Measurements from ENCODE around the gene AMZ2. TPM values are rescaled to one million over a fixed set of nuclear protein-coding genes. Genes with fewer than 3 reads are reported as not detected.

AMZ2 gene
- total and polyA plus RNA-seq, 2 experiments from 2014 or later, result 54.2 to 71.5 TPM

- no peak for DNase-seq (ENCODE audit: low spot score)
- no peaks in the 10 kb centered on the region for H3K9me3 Mint-ChIP-seq
Measured at GRCh38 chr17:68297195-68297594, 49.4 kb downstream of the AMZ2 start.

DNA sequence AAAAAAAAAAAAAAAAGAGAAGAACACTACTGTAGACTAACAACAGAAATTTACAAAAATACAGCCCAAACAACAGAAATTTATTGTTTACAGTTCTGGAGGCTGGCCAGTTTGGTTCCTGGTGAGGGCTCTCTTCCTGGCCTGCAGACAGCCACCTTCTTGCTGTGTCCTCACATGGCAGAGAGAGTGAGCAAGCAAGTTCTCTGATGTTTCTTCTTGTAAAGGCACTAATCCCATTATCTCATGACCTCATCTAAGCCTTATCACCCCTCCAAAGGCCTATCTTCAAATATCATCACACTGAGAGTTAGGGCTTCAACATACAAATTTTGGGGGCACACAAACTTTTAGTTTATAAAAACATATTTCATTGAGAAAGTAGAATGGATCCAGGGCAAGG is 50.8 kb downstream of the AMZ2 start:
- H3K36me3 ChIP-seq (ENCODE audit: insufficient read depth), result no peaks in the 10 kb centered on the region
- no peaks in the 10 kb centered on the region for H3K9me2 ChIP-seq (ENCODE audit: insufficient read depth)
- no peaks in the 10 kb centered on the region for H3K9me3 Mint-ChIP-seq
- H3K4me3 Mint-ChIP-seq, result no peak overlapping the region
- H3K36me3 Mint-ChIP-seq (ENCODE audit: low read depth), result no peaks in the 10 kb centered on the region; the same call in 2 of the 3 replicates
- H3K4me1 Mint-ChIP-seq, result peaks cover 48% of the 10 kb centered on the region
- no peak overlapping the region for H3K27ac ChIP-seq (ENCODE audit: low read depth)
- H3K27ac Mint-ChIP-seq, result no peak overlapping the region
- H3K4me1 ChIP-seq (ENCODE audit: insufficient read depth), result peaks cover 34% of the 10 kb centered on the region
- H4K20me1 ChIP-seq (replicated peaks; ENCODE audit: insufficient read depth), result no peaks in the 10 kb centered on the region
- TF ChIP-seq, protein P1, sequence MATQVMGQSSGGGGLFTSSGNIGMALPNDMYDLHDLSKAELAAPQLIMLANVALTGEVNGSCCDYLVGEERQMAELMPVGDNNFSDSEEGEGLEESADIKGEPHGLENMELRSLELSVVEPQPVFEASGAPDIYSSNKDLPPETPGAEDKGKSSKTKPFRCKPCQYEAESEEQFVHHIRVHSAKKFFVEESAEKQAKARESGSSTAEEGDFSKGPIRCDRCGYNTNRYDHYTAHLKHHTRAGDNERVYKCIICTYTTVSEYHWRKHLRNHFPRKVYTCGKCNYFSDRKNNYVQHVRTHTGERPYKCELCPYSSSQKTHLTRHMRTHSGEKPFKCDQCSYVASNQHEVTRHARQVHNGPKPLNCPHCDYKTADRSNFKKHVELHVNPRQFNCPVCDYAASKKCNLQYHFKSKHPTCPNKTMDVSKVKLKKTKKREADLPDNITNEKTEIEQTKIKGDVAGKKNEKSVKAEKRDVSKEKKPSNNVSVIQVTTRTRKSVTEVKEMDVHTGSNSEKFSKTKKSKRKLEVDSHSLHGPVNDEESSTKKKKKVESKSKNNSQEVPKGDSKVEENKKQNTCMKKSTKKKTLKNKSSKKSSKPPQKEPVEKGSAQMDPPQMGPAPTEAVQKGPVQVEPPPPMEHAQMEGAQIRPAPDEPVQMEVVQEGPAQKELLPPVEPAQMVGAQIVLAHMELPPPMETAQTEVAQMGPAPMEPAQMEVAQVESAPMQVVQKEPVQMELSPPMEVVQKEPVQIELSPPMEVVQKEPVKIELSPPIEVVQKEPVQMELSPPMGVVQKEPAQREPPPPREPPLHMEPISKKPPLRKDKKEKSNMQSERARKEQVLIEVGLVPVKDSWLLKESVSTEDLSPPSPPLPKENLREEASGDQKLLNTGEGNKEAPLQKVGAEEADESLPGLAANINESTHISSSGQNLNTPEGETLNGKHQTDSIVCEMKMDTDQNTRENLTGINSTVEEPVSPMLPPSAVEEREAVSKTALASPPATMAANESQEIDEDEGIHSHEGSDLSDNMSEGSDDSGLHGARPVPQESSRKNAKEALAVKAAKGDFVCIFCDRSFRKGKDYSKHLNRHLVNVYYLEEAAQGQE (IDR thresholded peaks at IDR 0.05; ENCODE audit: unreplicated experiment), result no peak
- no peak for TF ChIP-seq EZH2phosphoT487 (IDR thresholded peaks at IDR 0.05; ENCODE audit: unreplicated experiment)
- TF ChIP-seq ZNF114 (CRISPR knock-in tag; IDR thresholded peaks at IDR 0.05), result no peak
- no peak for TF ChIP-seq NANOG (IDR thresholded peaks at IDR 0.05; ENCODE audit: borderline replicate concordance)
- TF ChIP-seq EZH2 (IDR thresholded peaks at IDR 0.05; ENCODE audit: low read depth, unreplicated experiment), result no peak
- no peak for TF ChIP-seq JUNB (IDR thresholded peaks at IDR 0.05; ENCODE audit: unreplicated experiment)
- TF ChIP-seq STAT1 (IDR thresholded peaks at IDR 0.05; ENCODE audit: unreplicated experiment), result no peak
- TF ChIP-seq CREB1 (CRISPR knock-in tag; IDR thresholded peaks at IDR 0.05; ENCODE audit: low read depth), result no peak
- H2AFZ ChIP-seq, result no peak overlapping the region
- DNase-seq (ENCODE audit: low spot score) (no peak), ATAC-seq (no peak)
- H3F3A ChIP-seq (replicated peaks; ENCODE audit: low read depth), result 0 out of 2 replicates have a peak, but pooled peaks cover 6% of the 10 kb centered on the region
- H3K27me3 Mint-ChIP-seq (ENCODE audit: insufficient read depth, low read depth, poor library complexity), result peaks cover 26% of the 10 kb centered on the region
- no peak overlapping the region for H3K4me2 ChIP-seq
- no peak overlapping the region for H3K4me3 ChIP-seq
- no peaks in the 10 kb centered on the region for H3K79me2 ChIP-seq (replicated peaks; ENCODE audit: insufficient read depth)
- H3K27me3 ChIP-seq (ENCODE audit: insufficient read depth), result peaks cover 13% of the 10 kb centered on the region

More at GRCh38 chr17:68297195-68297594, 49.4 kb downstream of the AMZ2 start:
- peaks cover 31% of the 10 kb centered on the region for H3K27me3 Mint-ChIP-seq (ENCODE audit: insufficient read depth, low read depth, poor library complexity)
- no peak overlapping the region for H3K27ac ChIP-seq (ENCODE audit: low read depth)
- no peaks in the 10 kb centered on the region for H4K20me1 ChIP-seq (replicated peaks; ENCODE audit: insufficient read depth)
- no peaks in the 10 kb centered on the region; the same call in 2 of the 3 replicates for H3K36me3 Mint-ChIP-seq (ENCODE audit: low read depth)
- H3K27ac Mint-ChIP-seq, result no peak overlapping the region
- TF ChIP-seq, protein P2, sequence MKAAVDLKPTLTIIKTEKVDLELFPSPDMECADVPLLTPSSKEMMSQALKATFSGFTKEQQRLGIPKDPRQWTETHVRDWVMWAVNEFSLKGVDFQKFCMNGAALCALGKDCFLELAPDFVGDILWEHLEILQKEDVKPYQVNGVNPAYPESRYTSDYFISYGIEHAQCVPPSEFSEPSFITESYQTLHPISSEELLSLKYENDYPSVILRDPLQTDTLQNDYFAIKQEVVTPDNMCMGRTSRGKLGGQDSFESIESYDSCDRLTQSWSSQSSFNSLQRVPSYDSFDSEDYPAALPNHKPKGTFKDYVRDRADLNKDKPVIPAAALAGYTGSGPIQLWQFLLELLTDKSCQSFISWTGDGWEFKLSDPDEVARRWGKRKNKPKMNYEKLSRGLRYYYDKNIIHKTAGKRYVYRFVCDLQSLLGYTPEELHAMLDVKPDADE (IDR thresholded peaks at IDR 0.05), result no peak
- no peak for TF ChIP-seq CREB1 (CRISPR knock-in tag; IDR thresholded peaks at IDR 0.05; ENCODE audit: low read depth)
- TF ChIP-seq STAT1 (IDR thresholded peaks at IDR 0.05; ENCODE audit: unreplicated experiment), result no peak
- no peak for TF ChIP-seq JUNB (IDR thresholded peaks at IDR 0.05; ENCODE audit: unreplicated experiment)
- no peak for TF ChIP-seq NANOG (IDR thresholded peaks at IDR 0.05; ENCODE audit: borderline replicate concordance)
- TF ChIP-seq ZNF331 (CRISPR knock-in tag; IDR thresholded peaks at IDR 0.05; ENCODE audit: low read depth), result no peak
- no peak for TF ChIP-seq ZNF114 (CRISPR knock-in tag; IDR thresholded peaks at IDR 0.05)
- TF ChIP-seq, protein P1 (IDR thresholded peaks at IDR 0.05; ENCODE audit: unreplicated experiment), result no peak
- H3K4me3 ChIP-seq, result no peak overlapping the region
- H3K4me1 ChIP-seq (ENCODE audit: insufficient read depth), result peaks cover 44% of the 10 kb centered on the region
- H3F3A ChIP-seq (replicated peaks; ENCODE audit: low read depth), result peaks cover 14% of the 10 kb centered on the region; the same call in 1 of the 2 replicates
- no peak overlapping the region for H3K4me2 ChIP-seq
- no peaks in the 10 kb centered on the region for H3K79me2 ChIP-seq (replicated peaks; ENCODE audit: insufficient read depth)
- no peaks in the 10 kb centered on the region for H3K9me2 ChIP-seq (ENCODE audit: insufficient read depth)
- H3K27me3 ChIP-seq (ENCODE audit: insufficient read depth), result peaks cover 26% of the 10 kb centered on the region
- ATAC-seq, result no peak
- peaks cover 49% of the 10 kb centered on the region for H3K4me1 Mint-ChIP-seq
- H3K36me3 ChIP-seq (ENCODE audit: insufficient read depth), result no peaks in the 10 kb centered on the region
- H3K4me3 Mint-ChIP-seq, result no peak overlapping the region
- no peak overlapping the region for H2AFZ ChIP-seq

All from GM23338 (cell line).